Choroid plexus epithelial cell (primary cell): ENCODE data around the gene SPATA7.

Experiments used
- DNase-seq: peaks from one replicate; pipeline ENCODE4 v3.0.0-alpha.2; 2010; ENCODE audit warnings: low read depth
- H3K4me3 ChIP-seq: 2 replicates; pipeline ENCODE4 v1.5.1; 2011; ENCODE audit warnings: low read depth, mild to moderate bottlenecking, control low read depth, low read length, moderate library complexity
- CTCF ChIP-seq: conservative IDR thresholded peaks from 2 replicates; pipeline ENCODE4 v1.5.1; 2011; ENCODE audit warnings: low read depth, mild to moderate bottlenecking, control low read depth, inconsistent platforms, low read length, moderate library complexity

Gene SPATA7

GRCh38 chr14:88385212-88386101, at the start of gene SPATA7:
Gene SPATA7 (plus strand): TSS chr14:88385657. CDS start chr14:88385819, 162 bp downstream.
- DNase-seq = peak; percentile 88
- H3K4me3 ChIP-seq = peak within 1 kb of the TSS; percentile 92
- no peak for TF ChIP-seq CTCF

GRCh38 chr14:88340357-88340756, 45.1 kb upstream of the SPATA7 start:
- no peak for TF ChIP-seq CTCF
- no peak for DNase-seq

GRCh38 chr14:88342980-88343379, 42.5 kb upstream of the SPATA7 start:
- no peak overlapping the region for H3K4me3 ChIP-seq
- no peak for TF ChIP-seq CTCF
- no peak for DNase-seq

More at GRCh38 chr14:88340357-88340756, 45.1 kb upstream of the SPATA7 start:
- no peak overlapping the region for H3K4me3 ChIP-seq

- no peak for DNase-seq
- no peak for TF ChIP-seq CTCF
- no peak overlapping the region for H3K4me3 ChIP-seq
These were observed 39.3 kb upstream of the SPATA7 start for GRCh38 chr14:88346048-88346639.

- no peak for DNase-seq
- TF ChIP-seq CTCF = no peak
These were observed 36.9 kb upstream of the SPATA7 start for GRCh38 chr14:88348546-88348945.

GRCh38 chr14:88351966-88352691, 33.3 kb upstream of the SPATA7 start:
- no peak overlapping the region for H3K4me3 ChIP-seq
- no peak for DNase-seq
- TF ChIP-seq CTCF = no peak

More at GRCh38 chr14:88348546-88348945, 36.9 kb upstream of the SPATA7 start:
- no peak overlapping the region for H3K4me3 ChIP-seq
